Germinal center (tissue), 1 donor: Measurements from ENCODE around the gene CDH11.

Source experiments
- DNase-seq: peaks from one replicate; pipeline ENCODE4 v3.0.0; 2012; ENCODE audit warnings: mixed read lengths, low spot score

CDH11 gene

GRCh38 chr16:65070831-65071432, 50.9 kb downstream of the CDH11 start:
- no peak for DNase-seq

DNA sequence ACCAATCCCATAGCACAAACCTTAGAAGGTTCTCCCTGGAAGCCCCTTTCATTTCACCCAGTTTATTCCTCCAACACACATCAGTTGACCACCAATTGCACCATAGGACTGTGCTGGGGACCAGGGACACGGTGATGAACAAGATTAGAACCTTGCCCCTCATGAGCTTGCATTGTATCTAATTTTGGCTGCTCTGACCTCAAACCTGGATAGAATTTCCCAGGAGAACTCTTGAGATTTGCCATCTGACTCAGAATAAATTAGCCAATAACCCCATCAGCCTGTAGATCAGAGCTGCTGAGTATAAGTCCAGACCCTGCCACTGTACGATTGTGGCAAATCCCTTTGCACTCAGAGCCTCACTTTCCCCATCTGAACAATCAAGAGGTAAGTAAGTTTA, 52.1 kb downstream of the CDH11 start:
- DNase-seq = no peak

DNA sequence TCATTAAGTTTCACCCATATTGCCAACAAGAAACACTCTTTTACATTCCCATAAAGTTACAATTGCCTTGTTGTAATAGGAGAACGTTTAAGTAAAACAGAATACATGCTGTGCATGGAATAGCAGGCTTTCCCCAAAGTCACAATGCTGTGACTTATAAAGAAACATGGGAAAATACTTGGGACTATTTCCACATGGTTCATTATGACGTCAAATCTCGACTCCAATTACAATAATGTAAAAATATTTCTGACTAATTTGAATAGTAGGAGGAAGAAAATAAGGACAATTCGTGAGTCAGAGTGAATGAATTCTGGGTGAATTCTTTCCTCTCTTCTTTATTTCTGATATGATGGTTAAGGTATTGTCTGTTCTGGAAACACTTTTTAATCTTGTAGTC, 52.8 kb downstream of the CDH11 start:
- DNase-seq = no peak

- no peak for DNase-seq
Observed at GRCh38 chr16:65068151-65068740, 53.6 kb downstream of the CDH11 start.

DNA sequence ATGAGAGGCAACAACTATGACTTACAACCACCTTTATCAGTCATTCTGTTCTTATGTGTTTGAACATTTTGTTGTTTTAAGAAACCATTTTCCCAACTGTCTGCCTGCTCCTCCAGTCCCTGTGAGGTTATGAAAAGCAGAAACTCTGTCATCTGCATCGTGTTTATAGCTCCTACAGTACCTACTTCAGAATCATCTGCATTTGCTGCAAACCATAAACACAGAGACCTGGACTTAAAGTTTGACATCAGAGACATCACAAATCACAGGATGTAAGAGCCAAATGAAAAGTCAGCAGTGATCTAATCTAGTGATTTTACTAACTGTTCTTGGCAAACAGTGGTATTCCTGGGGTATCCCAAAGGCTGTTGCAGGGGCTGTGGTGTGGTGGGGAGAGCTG, 55.2 kb downstream of the CDH11 start:
- DNase-seq = no peak

GRCh38 chr16:65065031-65065430, 56.8 kb downstream of the CDH11 start:
- no peak for DNase-seq

DNA sequence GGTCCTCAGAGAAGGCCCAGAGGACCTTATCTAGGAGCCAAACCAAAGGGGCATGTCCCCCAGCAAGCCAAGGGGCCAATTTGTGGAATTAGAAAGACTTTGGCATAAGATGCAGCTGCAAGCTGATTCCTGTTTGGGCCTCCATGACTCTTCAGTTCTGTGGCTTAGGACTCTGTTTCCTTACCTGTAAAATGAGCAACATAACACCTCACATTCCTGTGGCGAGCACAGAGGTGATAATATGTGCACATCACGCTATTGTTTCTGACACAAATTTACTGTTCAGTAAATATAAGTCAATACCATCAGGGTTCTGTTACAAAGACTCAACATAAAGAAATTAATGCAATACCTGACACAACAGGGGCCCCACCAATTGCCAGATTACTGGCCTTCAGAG, 57.7 kb downstream of the CDH11 start:
- no peak for DNase-seq

DNA sequence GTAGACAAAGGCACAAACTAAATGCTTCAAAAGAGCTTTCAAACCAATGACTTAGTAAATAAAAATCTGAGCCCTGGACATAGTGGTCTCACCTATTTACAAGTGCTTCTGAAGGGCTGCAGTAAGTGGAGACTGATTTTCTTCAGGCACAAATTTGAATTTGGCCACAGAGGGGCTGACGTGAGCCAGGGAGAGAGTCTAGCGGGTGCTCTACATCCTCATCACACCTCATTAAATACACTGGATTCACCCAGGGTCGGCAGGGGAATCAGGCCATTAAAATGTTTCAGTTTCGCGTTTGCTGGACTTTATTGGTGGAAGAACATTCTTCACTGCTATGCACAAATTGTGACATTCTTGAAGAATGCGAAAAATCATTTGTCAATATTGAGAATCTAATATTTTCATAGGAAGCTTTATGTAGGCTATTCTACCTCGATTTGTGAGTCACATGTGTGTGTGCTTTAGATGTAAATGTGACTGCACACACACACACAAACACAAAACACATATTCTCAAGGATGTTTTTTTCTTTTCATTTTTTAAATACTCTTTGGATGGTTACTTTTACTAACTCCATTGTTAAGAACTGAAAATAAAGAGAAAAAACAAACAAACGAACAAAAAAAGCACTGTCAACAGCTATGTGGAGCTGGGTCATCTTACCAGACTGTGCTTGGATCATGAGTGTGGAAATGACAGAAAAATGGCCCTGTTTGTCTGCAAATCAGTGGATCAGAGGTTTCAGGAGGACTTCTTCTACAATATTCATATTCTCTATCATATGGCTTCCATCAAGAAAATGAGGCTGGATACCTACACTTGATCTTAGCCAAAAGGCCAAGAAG, 58.9 kb downstream of the CDH11 start:
- no peak for DNase-seq

- DNase-seq = no peak
Observed at GRCh38 chr16:65061935-65062518, 59.8 kb downstream of the CDH11 start.

DNA sequence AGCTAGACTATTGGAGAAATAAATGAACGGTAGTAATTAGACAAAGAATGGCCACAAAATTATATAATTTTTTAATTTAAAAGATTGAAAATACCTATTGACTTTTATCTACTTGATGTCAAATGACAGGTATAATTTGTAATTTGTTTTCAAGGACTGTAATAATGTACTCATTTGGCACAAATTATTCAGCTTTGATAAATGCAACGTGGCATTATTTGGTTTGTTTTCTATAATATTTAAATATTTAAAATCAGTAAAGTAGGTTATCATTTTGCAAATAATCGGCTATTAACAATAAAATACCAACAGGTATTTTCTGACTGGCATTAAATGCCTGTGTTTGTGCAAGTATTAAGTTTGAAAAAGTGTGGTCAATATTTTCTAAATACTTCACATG, 60.6 kb downstream of the CDH11 start:
- no peak for DNase-seq

GRCh38 chr16:65059406-65059980, 62.4 kb downstream of the CDH11 start:
- DNase-seq = no peak

DNA sequence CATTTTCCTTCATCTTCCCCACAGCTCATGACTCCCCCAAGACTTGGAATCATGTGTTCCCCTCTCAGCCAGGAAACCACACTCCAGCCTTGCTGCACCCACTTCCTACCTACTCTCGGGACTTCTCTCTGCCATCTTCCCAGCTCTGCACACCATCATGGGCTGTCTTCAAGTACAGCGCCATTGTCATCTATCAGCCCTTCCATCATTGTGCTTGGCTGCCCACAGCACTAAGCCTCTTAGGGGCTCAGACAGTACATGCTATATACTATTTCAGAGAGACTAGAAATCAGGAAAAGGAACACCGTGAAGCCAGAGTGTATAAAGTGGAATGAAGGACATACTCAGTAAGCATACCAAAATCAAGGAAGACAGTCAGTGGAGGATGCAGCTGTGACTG, 64.7 kb downstream of the CDH11 start:
- no peak for DNase-seq

DNA sequence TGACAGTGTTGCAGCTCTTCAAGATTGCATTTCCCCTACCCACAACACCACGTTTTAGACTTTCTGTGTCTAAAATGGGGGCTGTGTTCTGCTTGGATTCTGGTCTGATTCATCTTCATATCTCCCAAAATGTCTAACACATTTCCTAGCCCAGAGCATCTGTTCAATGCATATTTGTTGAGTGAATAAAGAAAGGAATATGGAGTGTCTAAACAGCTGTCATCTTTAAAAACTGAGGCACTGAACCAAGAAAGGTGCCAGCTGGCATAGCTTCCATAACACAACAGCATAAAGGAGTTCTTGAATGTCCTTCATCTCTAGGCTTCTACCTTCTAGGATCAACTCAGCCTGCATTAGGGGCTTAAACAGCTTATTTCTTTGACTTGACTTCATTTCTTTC, 67.4 kb downstream of the CDH11 start:
- DNase-seq = no peak

DNA sequence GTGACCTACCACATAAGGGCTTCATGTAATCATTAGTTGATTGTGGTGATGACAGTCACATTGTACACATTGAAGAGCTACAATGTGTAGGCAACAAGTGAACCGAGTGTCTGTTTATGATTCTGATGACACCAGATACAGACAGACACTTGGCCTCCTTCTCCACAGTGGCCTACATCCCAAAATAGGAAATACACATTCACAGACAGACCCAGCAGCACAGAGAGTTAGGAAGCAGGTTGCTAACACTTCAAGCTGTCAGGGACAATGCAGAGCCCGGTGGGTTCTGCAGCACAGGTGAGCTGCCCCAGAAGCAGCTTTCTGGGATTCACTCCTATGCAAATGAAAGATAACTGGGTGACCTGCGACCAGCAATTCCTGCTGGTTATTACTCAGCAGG, 72.2 kb downstream of the CDH11 start:
- no peak for DNase-seq

DNA sequence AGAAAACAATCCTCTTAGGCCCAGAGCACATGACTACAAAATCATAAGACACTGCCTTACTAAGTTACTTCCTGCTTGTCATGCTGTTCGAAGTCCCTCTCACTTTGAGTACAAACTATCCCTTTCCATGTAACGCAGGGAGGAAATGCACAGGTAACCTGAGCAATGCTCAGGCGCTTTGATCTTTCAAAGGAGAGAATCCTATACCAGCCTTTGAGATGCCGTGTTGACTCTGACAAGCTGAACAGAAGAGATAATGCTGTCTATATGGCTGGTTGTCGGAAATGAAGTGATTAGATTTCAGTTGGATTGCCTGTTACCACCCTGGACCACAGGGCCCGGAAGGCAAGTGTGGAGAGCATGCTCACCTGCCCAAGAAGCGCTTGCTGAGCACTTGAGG, 75.9 kb downstream of the CDH11 start:
- DNase-seq = no peak

- DNase-seq = no peak
Observed at GRCh38 chr16:65044873-65045272, 77.0 kb downstream of the CDH11 start.

DNA sequence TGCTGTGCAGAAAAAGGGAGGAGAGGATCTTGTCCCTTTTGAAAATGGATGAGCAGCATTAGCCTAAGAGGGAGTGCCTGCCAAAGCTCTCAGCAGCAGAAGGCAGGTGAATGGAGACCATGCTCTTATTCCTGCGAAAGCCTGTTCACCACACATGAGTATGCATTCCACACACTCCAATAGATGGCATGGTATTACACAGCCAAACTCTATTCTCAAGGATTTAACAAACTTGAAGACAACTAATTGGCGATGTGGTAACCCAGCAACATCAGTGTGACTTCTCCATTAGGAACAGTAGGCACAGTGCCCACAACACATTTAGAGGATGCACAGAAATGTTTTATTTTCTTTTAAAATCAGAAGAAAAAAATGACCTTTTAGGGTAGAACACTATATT, 77.8 kb downstream of the CDH11 start:
- DNase-seq = no peak

- no peak for DNase-seq
Observed at GRCh38 chr16:65042438-65043365, 79.2 kb downstream of the CDH11 start.

- no peak for DNase-seq
Observed at GRCh38 chr16:65041667-65042066, 80.2 kb downstream of the CDH11 start.

GRCh38 chr16:65038100-65038499, 83.8 kb downstream of the CDH11 start:
- DNase-seq = no peak

GRCh38 chr16:65037556-65037955, 84.3 kb downstream of the CDH11 start:
- DNase-seq = no peak

DNA sequence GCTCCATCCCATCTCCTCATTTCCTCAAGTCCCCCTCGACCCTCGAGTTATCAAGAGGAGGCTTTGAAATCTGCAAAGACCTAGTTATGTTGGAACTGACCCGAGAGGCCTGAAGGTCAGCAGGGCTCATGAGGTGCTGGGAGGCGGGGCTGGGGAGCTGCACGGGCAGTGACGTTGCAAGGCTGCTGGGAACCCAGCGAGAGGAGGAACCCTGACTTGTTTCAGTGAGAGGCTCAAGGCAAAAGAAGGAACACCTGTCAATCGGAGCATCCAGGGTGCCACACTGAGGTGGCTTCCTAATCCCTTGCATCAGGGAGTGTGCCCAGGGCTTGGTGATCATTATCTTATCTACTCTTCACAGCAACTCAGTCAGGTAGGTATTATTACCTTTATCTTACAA, 86.9 kb downstream of the CDH11 start:
- no peak for DNase-seq
